G401 (cell line): ENCODE results near the gene RHPN2. TPM values are rescaled to one million over a fixed set of nuclear protein-coding genes. Genes with fewer than 3 reads are reported as not detected.

Source experiments
- DNase-seq: peaks from one replicate; pipeline ENCODE4 v3.0.0-alpha.2; 2015; ENCODE audit warnings: low spot score
- in situ Hi-C: cut with HindIII; loops from 2 replicates; pipeline ENCODE4 v1.10.0; 2016; ENCODE audit warnings: low sequenced_read_pairs, mixed read lengths
- total RNA-seq: library from RNA; depleted of rRNA; stranded (reverse); fragments of >200 nt; shearing (Covaris generic); gene quantifications from 2 replicates; pipeline ENCODE4 v1.2.3, GENCODE V29; 2014; rRNA removed

Gene RHPN2
- total RNA-seq: 10.1 and 10.6 TPM in 2 replicates

- in situ Hi-C loops: no loop called here
- DNase-seq: peak; percentile 69
Measured at GRCh38 chr19:33064792-33065550, at the start of gene RHPN2. TSS of gene RHPN2 (minus strand) at chr19:33064888. CDS start at chr19:33064852, 36 bp downstream.

GRCh38 chr19:33114312-33114711 is 49.6 kb upstream of the RHPN2 start:
- in situ Hi-C loops: no loop called here
- DNase-seq: no peak

- DNase-seq: no peak
- in situ Hi-C loops: no loop called here
Measured at GRCh38 chr19:33111587-33111986, 46.9 kb upstream of the RHPN2 start.

GRCh38 chr19:33110137-33110910 is 45.6 kb upstream of the RHPN2 start:
- no peak for DNase-seq
- in situ Hi-C loops: no loop called here

- in situ Hi-C loops: no loop called here
- DNase-seq: no peak
Measured at GRCh38 chr19:33108161-33108560, 43.5 kb upstream of the RHPN2 start.

GRCh38 chr19:33102893-33103292 is 38.2 kb upstream of the RHPN2 start:
- DNase-seq: no peak
- in situ Hi-C loops: no loop called here

- no peak for DNase-seq
- in situ Hi-C loops: no loop called here
Measured at GRCh38 chr19:33100894-33101644, 36.4 kb upstream of the RHPN2 start.

- no peak for DNase-seq
- in situ Hi-C loops: no loop called here
Measured at GRCh38 chr19:33098055-33098534, 33.4 kb upstream of the RHPN2 start.

GRCh38 chr19:33096005-33096404 is 31.3 kb upstream of the RHPN2 start:
- DNase-seq: no peak
- in situ Hi-C loops: no loop called here

- in situ Hi-C loops: no loop called here
- no peak for DNase-seq
Measured at GRCh38 chr19:33094436-33095067, 29.9 kb upstream of the RHPN2 start.

- in situ Hi-C loops: no loop called here
- DNase-seq: no peak
Measured at GRCh38 chr19:33093420-33094210, 28.9 kb upstream of the RHPN2 start.

GRCh38 chr19:33090179-33090578 is 25.5 kb upstream of the RHPN2 start:
- no peak for DNase-seq
- in situ Hi-C loops: no loop called here

GRCh38 chr19:33089010-33089409 is 24.3 kb upstream of the RHPN2 start:
- in situ Hi-C loops: no loop called here
- no peak for DNase-seq

- in situ Hi-C loops: no loop called here
- DNase-seq: no peak
Measured at GRCh38 chr19:33086955-33087354, 22.3 kb upstream of the RHPN2 start.

GRCh38 chr19:33085570-33086128 is 21.0 kb upstream of the RHPN2 start:
- in situ Hi-C loops: no loop called here
- DNase-seq: peak; percentile 86

GRCh38 chr19:33080761-33081681 is 16.3 kb upstream of the RHPN2 start, which contains the start of gene GPATCH1:
TSS of gene GPATCH1 (plus strand) at chr19:33081181. CDS start at chr19:33081194, 13 bp downstream.
- peak; percentile 91 for DNase-seq

GRCh38 chr19:33075519-33075918 is 10.8 kb upstream of the RHPN2 start:
- no peak for DNase-seq
- in situ Hi-C loops: no loop called here

More at GRCh38 chr19:33080761-33081681, 16.3 kb upstream of the RHPN2 start, which contains the start of gene GPATCH1:
- in situ Hi-C loops: no loop called here
